HL-60 (cell line): ENCODE data around the gene TMEM240.

Source experiments
- DNase-seq, 2 experiments: peaks; one replicate each; pipeline ENCODE4 v3.0.0-alpha.2; 2010 to 2020; ENCODE audit warnings: low read depth in 1 of 2, low spot score in 1 of 2
- H3K27ac ChIP-seq: fragments of 250-450 bp; sonication (Bioruptor Pico); replicated peaks from 2 replicates; pipeline ENCODE4 v1.5.1; 2020; ENCODE audit warnings: mild to moderate bottlenecking, moderate library complexity
- H3K27me3 ChIP-seq: fragments of 250-450 bp; sonication (Bioruptor Pico); 2 replicates; pipeline ENCODE4 v1.5.1; 2021; ENCODE audit warnings: mild to moderate bottlenecking, moderate library complexity; ENCODE audit not compliant: insufficient read depth, poor library complexity, severe bottlenecking
- H3K4me3 ChIP-seq: replicated peaks from 2 replicates; pipeline ENCODE4 v1.5.1; 2011; ENCODE audit warnings: mild to moderate bottlenecking, control low read depth, low read length; ENCODE audit not compliant: insufficient read depth
- CTCF ChIP-seq: IDR thresholded peaks from one replicate; pipeline ENCODE4 v1.5.1; 2011; ENCODE audit warnings: low read length, control low read depth, inconsistent platforms; ENCODE audit not compliant: insufficient read depth
- GABPA ChIP-seq: IDR thresholded peaks from 2 replicates; pipeline ENCODE4 v1.6.1; 2012; ENCODE audit warnings: low read depth
- POLR2AphosphoS5 ChIP-seq: IDR thresholded peaks from 2 replicates; pipeline ENCODE4 v1.6.1; 2012; ENCODE audit warnings: low read depth
- SPI1 ChIP-seq: IDR thresholded peaks from 2 replicates; pipeline ENCODE4 v1.6.1; 2012; ENCODE audit warnings: low read depth, mild to moderate bottlenecking, borderline replicate concordance
- TF ChIP-seq, protein P1 (sequence below): IDR thresholded peaks from 2 replicates; pipeline ENCODE4 v1.6.1; 2012; ENCODE audit warnings: low read depth; ENCODE audit not compliant: insufficient replicate concordance

Gene TMEM240

GRCh38 chr1:1550591-1551432 lies 10.4 kb upstream of the TMEM240 start:
- Histone ChIP-seq H3K27me3 (no peaks in the 10 kb centered on the region), H3K27ac (no peak overlapping the region), H3K4me3 (no peak overlapping the region)
- TF ChIP-seq, protein P1, sequence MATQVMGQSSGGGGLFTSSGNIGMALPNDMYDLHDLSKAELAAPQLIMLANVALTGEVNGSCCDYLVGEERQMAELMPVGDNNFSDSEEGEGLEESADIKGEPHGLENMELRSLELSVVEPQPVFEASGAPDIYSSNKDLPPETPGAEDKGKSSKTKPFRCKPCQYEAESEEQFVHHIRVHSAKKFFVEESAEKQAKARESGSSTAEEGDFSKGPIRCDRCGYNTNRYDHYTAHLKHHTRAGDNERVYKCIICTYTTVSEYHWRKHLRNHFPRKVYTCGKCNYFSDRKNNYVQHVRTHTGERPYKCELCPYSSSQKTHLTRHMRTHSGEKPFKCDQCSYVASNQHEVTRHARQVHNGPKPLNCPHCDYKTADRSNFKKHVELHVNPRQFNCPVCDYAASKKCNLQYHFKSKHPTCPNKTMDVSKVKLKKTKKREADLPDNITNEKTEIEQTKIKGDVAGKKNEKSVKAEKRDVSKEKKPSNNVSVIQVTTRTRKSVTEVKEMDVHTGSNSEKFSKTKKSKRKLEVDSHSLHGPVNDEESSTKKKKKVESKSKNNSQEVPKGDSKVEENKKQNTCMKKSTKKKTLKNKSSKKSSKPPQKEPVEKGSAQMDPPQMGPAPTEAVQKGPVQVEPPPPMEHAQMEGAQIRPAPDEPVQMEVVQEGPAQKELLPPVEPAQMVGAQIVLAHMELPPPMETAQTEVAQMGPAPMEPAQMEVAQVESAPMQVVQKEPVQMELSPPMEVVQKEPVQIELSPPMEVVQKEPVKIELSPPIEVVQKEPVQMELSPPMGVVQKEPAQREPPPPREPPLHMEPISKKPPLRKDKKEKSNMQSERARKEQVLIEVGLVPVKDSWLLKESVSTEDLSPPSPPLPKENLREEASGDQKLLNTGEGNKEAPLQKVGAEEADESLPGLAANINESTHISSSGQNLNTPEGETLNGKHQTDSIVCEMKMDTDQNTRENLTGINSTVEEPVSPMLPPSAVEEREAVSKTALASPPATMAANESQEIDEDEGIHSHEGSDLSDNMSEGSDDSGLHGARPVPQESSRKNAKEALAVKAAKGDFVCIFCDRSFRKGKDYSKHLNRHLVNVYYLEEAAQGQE: no peak
- peak; percentile 3 for TF ChIP-seq CTCF
- DNase-seq: no peak

GRCh38 chr1:1550087-1550486 lies 9.7 kb upstream of the TMEM240 start:
- Histone ChIP-seq H3K4me3 (no peak overlapping the region), H3K27me3 (no peaks in the 10 kb centered on the region), H3K27ac (no peak overlapping the region)
- TF ChIP-seq SPI1: no peak
- no peak for TF ChIP-seq CTCF
- TF ChIP-seq, protein P1: no peak
- no peak for TF ChIP-seq POLR2AphosphoS5
- no peak for TF ChIP-seq GABPA
- no peak for DNase-seq

GRCh38 chr1:1548591-1548990 lies 8.2 kb upstream of the TMEM240 start:
- no peak for DNase-seq
- Histone ChIP-seq H3K27me3 (no peaks in the 10 kb centered on the region), H3K4me3 (no peak overlapping the region), H3K27ac (no peak overlapping the region)
- TF ChIP-seq, protein P1: no peak
- no peak for TF ChIP-seq POLR2AphosphoS5
- no peak for TF ChIP-seq CTCF
- TF ChIP-seq GABPA: no peak
- TF ChIP-seq SPI1: no peak
